Stimulated activated CD8-positive, alpha-beta memory T cell treated with anti-CD3 and anti-CD28 coated beads, Interleukin-4, amount 100 ng/mL, for 1 hour (primary cell): Measurements from ENCODE around the gene RARB.

ENCODE experiments used
- DNase-seq, 2 donors: peaks; one replicate each; pipeline ENCODE4 v3.0.0-alpha.2; 2020; ENCODE audit warnings: low read depth in 2 of 2, low spot score in 1 of 2

Gene RARB

DNA sequence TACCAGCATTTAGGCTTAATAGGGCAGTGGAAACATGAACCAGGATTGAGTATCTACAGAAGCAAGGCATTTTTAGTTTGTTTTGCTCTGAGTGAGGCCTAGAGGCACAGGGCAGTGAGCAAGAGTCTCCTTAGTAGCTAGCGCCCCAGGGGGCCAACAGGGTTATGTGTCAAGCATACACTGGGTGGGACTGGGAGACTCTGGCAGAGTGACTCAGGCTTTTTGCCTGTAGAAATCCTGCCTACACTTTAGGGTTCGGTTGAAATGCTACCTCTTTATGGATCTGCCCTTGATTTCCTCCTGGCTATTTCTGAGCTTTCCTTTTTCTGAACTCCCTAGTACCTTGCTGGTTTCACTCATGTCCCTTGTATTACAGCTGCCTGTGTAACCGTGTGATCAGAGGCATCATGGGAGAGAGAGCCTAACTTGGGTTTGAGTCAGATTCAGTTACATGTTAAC, 164.5 kb downstream of the RARB start:
- no peak for DNase-seq

DNA sequence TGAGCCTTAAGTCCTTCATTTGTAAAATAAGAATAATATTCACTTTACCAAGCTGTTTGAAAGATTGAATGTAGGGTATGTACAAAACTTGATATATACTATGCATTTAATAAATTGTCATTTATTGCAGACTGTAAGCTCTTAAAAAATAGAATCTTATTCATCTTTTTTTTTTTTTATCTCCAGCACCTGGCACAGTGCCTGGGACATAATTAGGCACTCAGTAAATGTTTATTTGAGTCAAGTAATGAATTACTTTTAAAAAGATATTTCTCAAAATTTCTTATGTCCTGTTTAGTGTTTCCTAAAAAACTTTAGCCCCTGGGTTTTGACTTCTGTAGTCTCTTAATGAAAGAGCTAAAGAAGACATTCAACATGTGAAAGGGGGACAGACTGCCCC, 164.9 kb downstream of the RARB start:
- DNase-seq = no peak

DNA sequence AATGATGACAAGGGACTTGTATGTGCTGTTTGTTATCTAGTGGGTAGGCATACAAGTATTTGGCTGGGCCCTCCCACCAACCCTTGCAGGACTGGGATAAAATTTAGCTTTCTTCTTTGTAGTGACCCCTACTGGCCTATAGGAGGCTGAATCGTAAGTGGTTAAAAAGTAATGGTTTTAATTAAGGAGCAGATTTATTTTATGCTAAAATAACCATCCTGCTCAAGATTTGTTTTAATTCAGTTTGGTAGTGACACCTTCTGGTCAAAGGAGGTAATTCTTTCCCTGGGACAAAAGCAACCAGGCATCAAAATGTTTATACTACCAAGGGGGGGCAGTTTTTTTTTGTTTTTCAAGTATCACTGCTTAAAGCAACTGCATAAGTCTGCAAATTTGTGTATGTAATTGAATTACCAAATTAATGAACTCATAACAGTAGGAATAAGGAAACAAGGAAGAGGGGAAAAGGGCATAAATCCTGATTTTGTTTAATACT, 166.0 kb downstream of the RARB start:
- DNase-seq = no peak

DNA sequence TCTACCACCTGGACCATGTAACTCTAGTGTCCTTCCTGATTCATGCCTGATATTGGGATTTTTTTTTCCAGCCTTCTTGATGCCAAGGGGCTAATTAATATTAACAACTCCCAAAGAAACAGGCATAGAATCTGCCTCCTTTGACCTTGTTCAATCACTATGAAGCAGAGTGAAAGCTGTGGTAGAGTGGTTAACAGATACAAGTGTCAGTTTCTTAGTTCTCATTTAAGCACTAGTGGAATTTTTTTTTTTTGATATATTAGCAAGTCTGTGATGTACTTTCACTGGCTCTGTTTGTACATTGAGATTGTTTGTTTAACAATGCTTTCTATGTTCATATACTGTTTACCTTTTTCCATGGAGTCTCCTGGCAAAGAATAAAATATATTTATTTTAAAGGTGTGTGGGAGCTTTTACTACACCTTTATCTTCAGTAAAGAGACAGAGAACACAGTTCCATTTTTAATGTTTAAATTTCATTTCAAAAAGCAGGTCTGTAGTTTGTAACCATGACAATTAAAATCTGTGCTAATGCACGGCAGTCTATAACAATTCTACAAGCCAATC, 169.6 kb downstream of the RARB start:
- DNase-seq = no peak

DNA sequence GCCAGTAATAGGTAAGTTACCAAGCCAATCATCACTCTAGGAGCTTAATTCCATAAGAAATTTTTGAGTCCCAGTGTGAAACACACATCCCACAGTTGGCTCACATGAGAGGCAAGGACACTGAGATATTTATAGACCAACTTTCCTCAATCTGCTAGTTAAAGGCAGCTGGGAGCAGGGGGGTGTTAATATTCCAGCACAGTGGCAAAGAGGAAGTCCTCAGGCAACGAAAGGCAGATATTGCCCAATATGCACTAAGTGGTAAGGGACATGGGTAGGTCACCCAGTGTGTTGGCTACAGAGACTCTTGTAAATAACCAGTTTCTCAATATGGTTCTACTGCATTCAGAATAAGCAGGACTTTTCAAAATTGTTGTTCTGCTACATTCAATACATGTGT, 175.6 kb downstream of the RARB start:
- no peak for DNase-seq

DNA sequence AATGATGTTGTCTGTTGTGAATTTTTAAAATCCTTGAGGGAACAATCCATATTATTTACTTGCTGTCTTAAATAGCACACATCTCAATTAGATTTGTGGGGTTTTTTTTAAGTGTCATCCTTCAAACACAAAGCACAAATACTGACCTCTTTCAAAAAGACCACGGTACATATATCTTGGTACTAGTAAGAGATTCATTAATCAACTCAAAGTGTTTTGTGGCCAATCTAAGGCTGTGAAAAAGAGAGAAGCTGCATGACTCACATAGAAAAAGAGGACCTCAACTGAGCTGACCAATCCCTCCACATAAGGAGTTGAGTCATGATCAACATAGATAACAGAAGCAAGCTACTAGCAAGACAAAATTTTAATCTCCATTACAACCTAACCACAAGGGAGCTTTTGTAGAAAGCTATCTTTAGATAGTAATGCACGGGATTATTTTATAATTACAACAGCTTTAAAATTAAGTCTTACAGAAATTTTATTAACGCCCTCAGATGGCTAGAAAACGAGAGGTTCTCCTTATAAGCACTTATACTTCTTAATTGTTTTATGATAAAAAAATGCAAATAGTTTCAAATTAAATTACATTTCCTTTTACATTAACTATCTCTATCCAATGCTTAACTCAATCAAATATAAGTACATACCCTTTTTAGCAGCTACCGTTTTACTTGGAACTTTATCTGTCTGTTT, 176.2 kb downstream of the RARB start:
- DNase-seq = no peak

DNA sequence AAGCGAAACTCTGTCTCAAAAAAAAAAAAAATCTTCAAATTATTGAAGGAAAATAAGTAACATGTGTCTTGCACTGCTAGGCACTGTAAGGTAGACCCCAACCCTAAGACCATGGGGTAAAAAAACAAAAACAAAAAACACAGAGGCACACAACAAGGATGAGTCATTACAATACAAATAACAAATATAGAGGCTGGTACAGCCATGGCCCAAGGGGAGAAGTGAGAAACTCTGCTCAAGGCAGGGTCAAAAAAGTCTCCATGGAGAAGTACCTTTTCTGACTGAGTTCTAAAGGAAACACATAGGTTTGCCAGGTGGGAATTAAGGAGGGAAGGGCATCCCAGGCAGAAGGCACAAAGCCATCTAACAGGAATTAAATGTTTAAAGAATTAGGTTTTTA, 182.1 kb downstream of the RARB start:
- DNase-seq = no peak

DNA sequence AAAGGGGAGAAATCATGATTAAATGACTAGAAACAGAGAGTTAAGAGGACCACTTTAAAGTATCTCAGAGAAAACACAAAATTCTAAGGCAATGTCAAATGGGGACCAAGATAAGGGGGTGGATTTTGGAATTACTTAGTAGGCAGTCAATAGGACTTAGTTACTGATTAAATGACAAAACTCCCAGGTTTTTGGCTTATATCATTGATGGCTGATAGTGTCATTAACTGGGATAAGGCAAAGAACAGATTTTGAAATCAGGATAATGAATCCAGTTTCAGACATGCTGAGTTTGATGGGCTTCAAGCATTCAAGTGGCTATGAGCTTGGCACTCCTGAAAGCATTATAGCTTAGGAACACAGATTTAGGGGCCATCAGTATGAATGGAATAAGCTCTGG, 182.7 kb downstream of the RARB start:
- DNase-seq = no peak

DNA sequence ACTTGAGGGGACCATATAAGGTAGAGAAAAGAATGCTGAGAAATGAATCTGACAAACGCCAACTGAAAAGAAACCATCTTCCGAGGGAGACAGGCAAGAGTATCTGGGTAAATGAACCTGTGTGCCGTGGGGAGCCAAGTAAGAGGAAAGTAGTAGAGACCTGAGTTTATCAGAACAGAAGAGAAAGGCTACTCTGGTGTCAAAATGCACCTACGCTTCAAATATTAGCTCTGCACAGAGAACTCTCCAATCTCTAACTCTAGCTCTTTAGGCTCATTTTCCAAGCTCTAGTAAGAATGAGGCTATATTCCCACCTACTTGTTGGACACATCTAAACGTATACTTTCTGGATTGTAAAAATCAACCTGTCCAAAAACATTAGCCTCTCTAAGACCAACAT, 183.1 kb downstream of the RARB start:
- DNase-seq = no peak

DNA sequence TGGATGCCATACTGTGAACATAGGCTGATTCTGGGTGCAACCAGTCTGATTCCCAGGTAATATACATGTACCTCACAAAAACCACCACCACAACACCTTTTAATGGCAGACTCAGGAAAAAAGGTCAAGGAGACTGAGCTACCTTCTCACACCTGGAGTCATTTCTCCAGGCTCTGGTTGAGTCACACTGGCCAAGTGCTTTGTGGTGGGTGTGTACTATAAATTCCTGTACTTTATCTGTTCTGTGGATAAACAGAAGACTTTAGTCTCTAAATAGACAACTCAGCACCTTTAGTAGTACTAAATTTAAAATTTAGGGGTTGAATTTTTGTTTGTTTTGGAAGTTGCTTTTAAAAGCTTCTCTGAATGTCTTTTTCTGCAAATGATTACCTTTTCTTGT, 190.0 kb downstream of the RARB start:
- no peak for DNase-seq

DNA sequence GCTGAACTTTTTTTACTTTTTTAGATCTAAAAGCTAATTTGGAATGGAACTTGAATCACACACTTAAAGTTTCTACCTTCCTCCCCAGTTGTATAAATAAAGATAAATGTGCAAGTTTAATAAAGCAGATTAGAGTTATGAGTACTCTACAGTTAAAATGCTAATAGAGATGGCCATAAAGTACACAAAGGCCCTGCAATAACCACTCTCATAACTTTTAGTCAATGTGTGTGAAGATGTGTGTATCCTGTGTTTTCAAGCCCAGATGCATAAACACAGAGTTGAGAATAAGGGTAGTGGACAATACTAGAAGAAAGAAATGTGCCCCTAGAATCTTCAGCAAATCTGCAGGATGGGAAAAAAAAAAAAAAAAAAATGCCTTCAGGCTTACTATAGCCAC, 191.3 kb downstream of the RARB start:
- DNase-seq = no peak

DNA sequence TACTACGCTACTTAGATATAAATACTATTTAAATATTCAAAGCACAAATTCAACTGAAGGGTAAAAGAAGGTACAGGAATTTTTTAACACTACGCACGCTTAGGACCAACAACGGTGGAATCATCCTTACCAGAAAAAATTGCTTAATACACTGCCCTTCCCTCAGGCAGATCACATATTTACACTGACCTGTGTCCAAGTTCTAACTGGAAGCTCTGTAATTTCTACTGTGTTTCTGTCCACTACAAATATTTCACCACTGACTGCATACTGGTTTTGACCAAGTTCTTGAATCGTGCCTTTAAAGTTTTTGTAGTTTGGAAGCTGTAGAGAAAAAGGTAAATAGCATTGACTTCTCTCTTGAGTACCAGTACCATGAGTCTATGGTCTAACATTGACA, 192.4 kb downstream of the RARB start:
- DNase-seq = no peak

DNA sequence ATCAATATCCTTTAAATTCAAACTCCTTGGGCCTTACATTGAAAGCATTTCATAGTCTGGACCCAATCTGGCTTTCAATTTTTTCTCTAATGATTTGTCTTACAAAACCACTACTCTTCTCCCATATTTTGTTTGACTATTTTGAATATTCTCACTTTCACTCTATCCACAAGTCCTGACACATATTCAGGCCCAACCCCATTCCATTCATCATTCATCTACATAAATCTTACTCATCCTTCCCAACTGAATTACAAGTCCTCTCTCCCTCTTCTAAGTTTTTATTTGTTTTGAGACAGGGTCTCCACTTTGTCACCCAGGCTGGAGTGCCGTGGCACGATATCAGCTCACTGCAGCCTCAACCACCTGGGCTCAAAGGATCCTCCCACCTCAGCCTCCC, 193.0 kb downstream of the RARB start:
- no peak for DNase-seq

DNA sequence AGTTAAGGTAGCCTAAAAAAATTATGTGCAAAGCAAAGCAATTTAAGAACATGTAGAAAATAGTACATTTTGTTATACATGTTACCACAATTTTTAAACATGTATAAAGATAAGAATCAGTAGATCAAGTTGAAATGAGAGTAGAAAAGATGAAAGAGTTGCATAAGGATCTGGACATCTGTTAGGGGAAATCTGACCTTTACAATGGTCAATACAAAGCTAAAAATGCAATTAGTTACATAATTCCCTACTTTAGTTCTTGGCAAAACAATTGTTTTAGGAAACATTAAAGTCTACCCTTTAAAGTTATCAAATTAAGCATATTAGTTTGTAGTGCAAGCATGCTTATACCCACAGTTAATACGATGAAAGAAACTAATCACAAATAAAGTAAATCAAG, 203.9 kb downstream of the RARB start:
- no peak for DNase-seq

DNA sequence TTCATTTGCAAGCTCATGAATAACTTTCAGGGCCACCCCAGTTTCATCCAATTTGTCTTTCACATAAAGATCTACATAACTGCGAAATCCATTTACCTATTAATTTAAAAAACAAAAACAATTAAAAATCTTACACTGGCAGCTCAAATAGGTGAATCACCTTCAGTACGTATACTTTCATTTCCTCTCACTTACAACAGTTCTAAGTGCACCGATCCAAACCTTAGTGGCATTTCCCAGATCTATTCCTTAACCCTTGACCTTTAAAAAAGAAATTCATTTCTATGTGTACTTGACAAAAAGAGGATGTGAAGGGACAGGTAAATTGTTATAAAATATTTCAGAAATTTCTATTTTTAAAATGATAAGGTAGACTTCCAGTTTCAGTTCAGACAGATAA, 205.9 kb downstream of the RARB start:
- DNase-seq = no peak

DNA sequence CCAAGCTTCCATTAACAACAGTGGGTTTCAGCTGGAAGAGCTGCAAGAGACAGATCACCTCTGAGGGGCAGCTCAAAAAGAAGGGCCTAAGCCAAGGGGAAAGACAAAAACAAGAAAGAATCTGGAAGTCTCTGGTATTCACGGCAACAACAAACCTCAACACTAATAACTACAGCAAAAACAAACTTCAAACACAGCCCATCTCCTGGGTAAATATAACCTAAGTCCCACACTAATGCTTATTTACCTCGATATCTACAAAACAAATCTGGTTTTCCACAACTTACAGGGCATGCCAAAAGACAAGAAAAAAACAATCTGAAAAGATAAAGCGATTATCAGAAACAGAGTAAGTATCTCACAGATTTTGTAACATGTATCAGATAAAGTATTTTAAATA, 207.0 kb downstream of the RARB start:
- no peak for DNase-seq
